Activated CD4-positive, alpha-beta T cell treated with anti-CD3 and anti-CD28 coated beads, Interleukin-2, amount 50 U/mL, for 4 hours (primary cell): Measurements from ENCODE around the gene BNIP1.

Source experiments
- DNase-seq, 2 experiments: peaks; one replicate each; pipeline ENCODE4 v3.0.0-alpha.2; 2020

BNIP1 gene

DNA sequence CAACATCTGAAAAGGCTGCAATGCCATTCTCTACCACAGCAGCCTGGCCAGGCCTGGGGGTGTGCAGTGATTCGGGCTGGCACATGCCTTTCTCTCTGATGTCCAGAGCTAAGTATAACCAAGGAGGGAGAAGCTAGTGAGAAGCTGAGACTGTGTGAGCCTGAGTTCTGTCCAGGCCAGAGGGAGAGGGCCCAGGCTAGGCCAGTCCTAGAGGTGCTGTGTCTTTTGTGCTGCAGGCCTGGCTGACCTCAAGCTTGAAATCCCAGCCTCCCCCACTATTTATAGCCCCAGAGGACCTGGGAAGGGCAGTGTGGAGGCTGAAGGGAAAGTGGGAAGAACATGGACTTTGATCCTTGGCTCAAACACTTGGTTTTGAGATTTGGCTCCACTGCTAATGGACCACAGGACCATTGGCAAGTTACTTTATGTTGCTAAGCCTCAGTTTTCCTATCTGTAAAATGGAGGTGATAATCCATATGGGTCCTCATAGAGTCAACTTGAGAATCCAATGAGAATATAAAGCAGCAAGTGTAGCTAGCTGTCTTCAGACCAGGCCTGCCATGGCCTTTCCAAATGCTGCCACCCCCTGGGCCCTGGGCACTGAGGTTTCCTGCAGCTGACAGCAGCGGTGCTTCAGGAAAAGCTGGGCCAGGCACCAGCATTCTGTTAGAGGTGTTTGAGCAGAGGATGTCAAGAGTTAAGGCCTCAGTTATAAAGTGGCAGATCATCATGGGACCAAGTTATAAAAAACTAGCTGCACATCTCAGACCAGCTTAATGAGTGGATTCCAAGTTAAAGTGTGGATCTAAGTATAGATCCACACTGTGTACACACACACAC, 21.1 kb downstream of the BNIP1 start:
- DNase-seq: no peak

DNA sequence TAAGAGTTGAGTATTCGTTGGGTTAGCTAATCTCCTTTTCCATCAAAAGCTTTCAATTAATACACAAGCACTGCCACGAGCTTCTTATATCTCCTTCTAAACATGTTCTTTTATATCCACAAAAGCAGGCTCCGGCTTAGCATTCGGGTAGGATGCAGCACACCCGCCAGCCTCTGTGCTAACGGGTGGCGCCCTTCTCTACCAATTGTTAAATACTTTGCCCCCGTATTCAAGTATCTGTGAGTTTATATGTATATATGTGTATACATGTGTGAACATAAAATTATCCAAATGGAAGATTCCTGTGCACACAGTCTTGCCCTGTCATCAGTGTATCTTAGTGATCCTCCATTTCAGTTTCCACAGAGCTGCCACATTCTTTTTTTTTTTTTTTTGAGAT, 27.8 kb downstream of the BNIP1 start:
- DNase-seq: no peak

DNA sequence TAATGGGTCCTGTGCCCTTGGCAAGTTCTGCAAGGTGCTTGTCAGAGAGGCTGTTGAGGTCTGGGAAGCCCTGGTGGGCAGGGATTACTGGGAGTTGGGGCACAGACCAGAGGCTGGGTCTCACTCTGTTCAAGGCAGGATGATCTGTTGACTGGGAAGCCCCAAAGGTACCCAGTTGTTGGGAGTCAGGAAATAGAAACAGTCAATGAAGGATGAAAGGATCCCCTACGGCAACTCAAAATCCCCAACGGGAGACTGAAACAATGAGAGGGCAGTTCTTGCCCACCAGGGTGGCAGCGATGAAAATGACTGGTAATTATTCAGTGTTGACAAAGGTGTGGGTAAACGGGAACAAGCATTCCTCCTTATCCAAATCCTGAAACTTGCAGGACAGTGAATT, 31.2 kb downstream of the BNIP1 start:
- no peak for DNase-seq

DNA sequence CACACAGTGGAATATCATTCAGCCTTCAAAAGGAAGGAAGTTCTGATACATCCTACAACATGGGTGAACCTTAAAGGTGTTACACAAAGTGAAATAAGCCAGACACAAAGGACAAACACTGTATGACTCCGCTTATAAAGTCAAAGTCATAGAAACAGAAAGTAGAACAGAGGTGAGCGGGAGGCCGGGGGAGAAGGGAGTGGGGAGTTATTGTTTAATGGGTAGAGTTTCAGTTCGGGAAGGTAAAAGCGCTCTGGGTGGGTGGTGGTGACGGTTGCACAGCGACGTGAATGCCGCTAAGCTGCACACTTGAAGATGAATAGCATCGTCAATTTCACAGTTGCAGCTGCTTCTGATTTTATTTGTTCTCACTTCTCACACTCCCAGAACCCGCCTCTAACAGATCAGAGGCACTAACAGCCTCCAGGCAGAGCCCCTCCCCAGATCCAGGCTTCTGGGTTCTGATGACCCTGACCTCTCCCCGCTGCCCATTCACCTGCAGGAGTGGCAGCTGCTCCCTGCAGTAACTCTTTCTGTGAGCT, 34.1 kb downstream of the BNIP1 start:
- no peak for DNase-seq

DNA sequence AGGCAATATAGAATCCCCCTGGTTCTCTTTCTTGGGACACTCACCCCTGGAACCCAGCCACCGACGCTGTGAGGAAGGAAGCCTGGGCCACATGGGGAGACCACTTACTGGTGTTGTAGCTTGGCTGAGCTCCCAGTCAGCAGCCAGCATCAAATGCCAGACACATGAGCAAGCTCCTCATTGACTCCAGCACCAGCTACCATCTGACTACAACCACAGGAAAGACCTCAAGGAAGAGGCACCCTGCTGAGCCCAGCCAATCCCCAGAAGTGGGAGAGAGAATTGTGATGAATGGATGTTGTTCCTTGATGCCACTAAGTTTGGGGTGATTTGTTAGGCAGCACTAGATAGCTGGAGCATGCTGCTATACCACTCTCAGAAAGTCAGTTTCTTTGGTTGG, 36.0 kb downstream of the BNIP1 start:
- no peak for DNase-seq

DNA sequence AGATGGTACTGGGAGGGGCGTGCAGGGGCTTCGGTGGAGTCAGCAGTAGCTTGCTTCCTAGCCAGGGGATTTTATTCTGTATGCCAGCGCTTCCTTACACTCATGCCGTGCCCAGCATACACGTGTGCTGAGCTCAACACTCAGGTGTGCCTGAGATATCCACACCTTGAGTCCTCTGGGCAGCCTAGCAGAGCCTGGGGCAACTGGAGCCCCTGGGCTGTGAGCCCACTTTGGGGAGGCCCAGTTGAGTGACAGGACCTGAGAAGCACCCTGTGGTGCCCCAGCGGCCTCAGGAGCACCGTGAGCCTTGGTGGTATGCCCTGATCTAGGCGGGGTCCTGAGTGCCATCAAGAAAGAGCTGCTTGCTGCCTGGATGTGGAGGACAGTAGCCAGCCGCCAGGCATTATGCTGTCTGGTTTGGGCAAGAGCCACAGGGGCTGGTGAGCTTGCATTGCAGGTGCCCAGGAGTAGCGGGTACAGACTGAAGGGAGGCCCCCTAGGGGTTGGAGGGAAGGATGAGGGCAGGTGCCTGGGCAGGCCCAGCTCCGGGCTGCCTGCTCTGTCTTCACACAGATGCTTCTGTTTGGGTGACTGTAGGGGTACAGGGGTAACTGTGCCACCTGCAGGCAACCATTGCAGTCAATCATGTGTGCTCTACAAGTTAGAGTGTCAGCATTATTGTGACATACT, 42.9 kb downstream of the BNIP1 start:
- no peak for DNase-seq

DNA sequence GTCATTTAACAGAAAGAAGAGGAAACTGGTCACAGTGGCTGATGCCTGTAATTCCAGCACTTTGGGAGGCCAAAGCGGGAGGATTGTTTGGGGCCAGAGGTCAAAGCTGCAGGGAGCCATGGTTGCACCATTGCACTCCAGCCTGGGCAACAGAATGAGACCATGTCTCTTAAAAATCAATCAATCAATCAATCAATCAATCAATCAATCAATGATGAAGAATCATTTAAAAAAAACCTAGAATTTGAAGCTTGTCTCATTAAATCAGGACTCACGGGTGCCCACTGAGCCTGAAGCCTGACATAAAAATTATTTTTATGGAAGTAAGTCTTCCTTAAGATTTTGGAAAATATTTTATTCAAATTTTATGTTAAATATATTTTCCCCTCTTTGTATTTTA, 43.9 kb downstream of the BNIP1 start:
- DNase-seq: no peak

DNA sequence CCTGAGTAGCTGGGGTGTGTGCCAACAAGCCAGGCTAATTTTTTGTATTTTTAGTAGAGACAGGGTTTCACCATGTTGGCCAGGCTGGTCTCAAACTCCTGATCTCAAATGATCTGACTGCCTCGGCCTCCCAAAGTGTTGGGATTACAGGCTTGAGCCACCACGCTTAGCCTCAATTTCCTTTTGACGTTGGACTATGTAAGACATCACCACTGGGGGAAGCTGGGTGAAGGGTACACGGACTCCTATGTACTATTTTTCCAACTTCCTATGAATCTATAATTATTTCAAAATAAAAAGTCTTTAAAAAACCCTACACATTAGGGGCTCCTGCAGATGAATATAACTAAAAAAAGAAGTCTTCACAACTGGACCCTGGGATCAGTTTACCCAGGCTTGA, 46.7 kb downstream of the BNIP1 start:
- DNase-seq: no peak

DNA sequence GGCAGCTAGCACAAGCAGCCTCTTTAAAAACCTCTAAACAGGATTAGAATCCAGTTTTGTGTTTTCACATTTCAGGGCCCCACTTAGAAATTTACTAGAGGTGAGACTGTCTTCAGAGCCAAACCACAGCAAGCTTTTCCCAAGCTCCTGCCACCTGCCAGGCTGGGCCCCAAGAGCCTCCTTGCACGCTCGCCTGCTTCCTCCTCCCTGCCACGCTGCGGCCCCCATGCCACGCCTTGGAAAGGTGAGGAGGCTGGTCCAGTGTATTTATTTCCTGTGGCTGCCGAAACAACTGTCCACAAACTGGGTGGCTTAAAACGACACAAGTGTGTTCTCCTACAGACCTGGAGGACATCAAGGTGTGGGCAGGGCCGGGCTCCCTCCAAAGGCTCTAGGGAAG, 47.2 kb downstream of the BNIP1 start:
- DNase-seq: no peak

DNA sequence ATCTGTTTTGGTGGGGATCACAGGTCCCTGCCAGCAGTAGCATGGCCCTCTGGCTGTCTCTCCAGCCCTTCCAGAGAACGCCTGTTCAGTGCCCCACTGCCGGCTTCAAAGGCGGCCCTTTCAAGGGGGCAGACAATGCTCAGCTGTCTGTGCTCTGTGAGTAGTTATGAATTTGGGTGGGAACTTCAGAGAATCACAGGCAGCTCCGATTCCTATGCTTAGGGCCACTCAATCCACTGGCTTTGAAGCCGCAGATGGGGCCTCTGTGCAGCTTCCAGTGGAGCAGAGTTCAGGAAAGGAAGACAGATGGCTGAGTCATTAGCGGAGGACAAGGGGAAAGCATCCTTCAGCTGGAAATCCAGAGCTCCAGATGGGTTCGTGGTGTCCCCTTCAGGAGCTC, 48.2 kb downstream of the BNIP1 start:
- DNase-seq: no peak

DNA sequence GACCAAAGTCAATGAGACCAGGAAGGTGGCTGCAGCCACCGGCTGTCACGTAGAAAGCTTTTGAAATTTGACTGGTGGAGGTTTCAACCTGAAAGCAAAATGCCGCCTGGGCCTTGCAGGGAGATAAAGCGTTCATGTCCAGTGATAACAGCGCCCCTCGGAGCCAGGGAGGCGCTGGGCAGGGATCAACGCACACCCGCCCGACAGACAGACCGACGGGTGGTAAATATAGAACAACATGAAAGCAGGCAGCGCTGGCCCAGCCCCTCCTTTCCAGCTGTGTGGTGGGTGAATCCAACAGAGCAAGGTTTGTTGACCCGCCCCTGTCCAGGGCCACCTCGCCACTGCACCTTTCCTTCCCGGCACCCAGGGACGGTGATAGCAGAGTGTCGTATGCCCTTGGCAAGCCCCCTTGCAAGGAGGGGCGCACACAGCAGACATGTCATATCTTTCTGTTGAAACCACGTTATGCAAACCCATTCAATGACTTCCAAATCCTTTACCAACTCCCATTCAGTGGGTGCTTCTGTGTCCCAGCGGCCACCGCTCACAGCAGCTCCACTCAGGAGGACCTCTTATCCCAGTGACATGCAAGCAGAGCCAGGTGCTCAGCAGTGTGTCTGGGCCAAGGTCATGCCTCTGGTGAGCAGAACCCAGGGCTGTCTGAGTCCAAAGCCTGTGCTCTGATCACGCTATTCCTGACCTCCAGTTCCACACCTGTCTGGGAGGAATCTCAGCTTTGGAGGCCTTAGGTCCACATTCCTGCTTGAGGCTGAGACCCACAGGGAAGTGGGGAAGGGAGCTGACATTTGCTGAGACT, 52.0 kb downstream of the BNIP1 start:
- DNase-seq: no peak

DNA sequence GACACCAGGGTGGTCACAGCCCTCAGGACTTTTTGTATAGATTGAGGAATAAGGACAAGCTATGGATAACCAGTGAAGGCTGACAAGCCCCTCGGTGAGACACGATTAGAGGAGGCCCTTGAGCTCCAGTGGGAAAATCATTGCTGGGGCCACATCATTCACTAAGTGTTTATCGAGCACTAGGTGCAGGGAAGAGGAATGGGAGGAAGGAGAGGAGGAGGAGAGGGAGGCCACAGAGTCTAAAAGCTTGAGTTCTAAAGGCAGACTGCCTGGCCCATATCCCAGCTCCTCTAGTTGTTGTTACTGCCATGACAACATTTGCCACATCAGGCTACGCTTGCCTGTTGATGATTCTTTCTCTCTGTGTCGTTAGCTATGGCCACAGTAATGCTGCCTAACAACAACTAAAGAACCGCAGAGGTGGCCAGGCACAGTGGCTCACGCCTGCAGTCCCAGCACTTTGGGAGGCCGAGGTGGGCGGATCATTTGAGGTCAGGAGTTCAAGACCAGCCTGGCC, 53.1 kb downstream of the BNIP1 start:
- no peak for DNase-seq

DNA sequence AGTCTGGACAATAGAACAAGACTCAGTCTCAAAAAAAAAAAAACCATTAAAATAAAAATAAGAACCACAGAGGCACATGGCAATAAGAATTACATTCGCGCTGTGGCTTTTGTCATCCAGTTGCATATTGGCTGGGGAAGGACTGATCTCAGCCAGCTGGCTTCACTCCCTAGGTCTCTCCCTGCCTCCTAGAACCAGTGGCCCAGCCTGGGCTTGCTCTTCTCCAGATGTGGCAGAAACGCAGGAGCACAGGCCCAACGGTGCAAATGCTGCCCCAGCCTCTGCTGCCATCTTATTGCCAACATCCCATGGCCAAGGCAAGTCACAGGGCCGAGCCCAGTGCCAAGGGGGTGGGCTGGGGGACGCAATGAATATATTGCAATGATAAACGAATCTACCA, 53.7 kb downstream of the BNIP1 start:
- DNase-seq: no peak

DNA sequence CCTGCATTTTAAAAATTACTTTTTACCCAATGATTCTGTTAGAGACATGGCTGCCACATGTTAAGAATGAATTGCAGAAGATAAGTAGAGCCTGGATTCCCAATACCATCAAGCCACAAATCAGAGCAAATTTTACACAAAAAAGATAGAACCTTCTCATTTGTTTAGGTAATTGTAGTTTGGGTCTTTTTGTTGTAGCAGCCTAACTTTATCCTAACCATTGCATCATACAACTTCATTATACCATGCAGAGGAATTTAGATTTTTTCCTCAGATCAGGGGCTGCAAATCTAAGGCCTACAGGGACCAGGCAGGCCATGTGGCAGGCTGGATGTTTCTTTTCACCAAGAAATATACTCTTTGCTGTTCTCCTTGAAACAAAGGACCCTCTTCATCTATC, 56.0 kb downstream of the BNIP1 start:
- DNase-seq: no peak

DNA sequence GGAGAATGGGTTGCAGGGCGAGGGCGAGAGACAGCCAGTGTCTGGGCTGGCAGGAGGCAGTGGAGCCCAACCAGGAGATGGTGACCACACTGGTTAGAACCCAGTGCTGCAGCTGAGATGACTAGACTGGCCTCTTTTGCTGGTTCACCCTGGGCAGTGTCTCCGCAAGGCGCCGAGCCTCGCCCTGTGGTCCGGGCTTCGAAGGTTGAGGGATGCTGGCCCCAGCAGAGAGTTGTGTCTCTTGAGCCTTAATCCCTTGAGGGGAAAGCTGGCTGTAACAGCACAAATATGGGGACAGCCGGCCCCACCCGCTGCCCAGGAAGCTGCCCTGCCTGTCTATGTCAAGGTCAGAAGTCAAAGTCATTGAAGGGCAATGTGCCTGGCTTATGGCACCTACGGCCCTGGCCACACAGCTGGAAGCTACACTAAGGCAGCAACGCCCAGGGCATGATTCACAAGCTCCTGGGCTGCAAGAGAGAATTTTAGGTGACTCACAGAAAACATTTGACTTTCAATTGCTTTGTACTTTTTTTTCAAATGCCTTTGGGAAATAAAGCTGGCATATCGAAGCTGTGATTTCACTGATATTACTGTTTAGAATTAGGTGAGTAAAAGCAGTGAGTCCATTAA, 57.4 kb downstream of the BNIP1 start:
- no peak for DNase-seq

DNA sequence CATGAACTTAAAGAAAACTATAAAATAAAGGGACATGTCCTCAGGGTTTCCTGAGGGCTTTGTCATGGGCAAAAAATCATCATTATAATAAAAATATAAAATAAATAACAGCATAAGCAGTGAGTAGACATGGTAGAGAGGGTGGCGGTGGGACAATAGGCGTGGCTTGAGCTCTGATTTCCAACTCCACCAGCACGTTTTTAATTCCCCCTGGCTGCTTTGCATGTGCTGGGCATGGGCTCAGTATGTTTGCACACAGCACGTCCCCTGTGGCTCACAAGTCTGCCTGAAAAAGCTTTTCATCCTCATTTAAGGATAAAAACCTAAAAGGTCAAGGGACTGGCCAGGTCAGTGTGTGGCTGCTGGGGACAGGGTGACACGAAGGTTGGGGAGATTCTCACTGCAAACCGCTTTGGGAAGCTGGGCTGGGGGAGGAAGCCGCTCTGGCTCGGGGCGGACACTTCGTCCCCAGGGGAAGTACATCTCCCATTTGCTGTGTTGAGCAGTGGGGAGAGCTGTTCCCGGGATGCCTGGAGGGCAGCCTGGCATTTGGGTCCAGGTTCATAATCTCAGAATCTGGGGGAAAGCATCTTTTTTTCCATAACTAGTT, 58.0 kb downstream of the BNIP1 start:
- no peak for DNase-seq

DNA sequence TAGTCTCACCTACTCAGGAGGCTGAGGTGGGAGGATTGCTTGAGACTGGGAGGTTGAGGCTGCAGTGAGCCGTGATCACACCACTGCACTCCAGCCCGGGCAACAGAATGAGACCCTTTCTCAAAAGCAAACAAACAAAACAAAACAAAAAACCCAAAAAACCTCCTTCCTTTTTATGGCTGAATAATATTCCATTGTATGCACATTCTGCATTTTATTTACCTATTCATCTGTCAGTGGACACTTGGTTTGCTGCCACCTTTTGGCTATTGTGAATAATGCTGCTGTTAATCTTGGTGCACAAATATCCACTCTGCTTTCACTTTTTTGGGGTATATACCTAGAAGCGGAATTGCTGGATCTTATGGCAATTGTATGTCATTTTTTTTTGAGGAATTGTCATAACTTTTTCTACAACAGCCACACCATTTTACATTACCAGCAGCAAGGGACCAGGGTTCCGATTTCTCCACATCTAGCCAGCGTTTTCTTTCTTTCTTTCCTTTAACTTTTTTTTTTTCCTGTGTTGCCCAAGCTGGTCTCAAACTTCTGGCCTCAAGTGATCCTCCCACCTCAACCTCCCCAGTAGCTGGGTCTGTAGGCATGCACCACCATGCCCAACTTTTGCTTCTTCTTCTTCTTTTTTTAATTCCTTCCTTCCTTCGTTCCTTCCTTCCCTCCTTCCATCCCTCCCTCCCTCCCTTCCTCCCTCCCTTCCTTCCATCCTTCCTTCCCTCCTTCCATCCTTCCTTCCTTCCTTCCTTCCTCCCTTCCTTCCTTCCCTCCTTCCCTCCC, 60.1 kb downstream of the BNIP1 start:
- no peak for DNase-seq

DNA sequence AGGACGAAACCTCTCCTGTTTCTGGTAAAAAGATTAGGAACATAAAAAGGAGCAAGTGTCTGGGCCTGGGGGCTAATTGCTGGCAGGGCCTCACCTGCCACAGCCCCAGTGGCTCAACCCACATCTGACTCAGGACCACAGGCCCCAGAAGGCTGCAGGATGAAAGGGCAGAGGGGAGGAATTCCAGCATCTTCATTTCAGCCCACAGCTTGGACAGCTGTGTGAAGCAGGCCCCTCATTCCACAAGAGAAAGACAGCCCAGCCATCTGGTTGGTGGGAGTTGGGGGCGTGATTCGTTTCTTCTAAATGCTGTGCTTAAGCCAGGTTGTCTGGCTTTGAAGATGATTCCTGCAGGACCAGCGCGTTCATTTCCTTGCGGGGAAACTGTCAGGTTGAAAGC, 61.6 kb downstream of the BNIP1 start:
- DNase-seq: no peak

DNA sequence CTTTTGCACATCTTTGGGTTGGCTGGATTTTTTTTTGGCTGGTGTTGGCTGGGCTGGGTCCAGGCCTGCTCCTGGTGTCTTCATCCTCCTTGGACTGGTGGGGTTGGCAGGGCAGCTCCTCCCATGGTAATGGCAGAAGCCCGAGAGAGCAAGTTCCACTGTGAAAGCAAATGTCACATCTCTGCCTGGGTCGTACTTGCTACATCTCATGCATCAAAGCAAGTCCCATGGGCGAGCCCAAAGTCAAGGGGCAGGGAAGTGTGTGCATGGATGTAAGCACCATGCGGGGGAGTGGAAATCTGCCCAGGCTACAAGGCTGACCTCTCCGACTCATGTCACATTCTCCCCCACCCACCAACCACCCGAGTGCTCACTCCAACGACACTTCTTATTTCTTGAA, 64.0 kb downstream of the BNIP1 start:
- DNase-seq: no peak

DNA sequence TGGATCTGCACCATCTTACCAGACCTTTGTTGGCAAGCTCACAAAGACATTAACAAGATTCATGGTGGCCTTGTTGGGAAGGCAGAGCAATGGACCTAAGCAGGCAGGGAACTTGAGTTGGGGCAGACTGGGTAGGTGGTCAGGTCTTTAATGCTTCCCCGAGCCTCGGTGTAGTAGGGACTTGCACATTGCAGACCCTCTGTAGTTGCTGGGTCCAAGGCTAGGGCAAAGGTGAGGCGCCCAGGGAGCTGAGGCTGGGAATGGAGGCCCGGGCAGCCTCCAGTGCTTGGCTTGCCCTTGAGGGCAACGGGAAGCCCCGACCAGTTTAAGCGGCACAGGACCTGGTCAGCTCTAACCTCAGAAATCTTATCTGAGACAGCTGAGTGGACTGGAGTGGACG, 66.5 kb downstream of the BNIP1 start:
- DNase-seq: no peak

DNA sequence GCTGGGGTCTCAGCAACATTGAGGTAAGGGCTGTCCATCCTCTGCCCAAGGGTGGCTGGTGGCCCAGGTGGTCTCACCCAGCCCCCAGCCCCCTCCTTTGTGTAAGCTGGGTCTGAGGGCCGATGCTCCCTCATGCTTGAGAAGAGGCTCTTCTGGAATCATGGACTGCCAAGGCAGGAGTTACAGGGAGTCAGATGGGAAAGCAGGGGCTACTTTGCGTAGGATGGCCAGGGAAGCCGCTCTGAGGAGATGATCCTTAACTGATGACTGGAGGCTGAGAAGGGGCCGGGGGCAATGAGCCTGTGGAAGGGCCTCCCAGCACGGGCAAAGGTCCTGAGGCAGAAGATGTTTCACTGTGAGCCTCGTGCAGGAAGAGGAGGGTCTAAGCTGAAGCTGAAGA, 67.0 kb downstream of the BNIP1 start:
- no peak for DNase-seq
